HG02970 (cell line): Measurements from ENCODE around the gene CABLES1.

Experiments
- ATAC-seq: cut with Tn5 transposase; IDR thresholded peaks from one replicate; pipeline ENCODE4 v1.9.1; 2021; ENCODE audit warnings: mild to moderate bottlenecking, moderate library complexity, moderate number of reproducible peaks; ENCODE audit not compliant: unreplicated experiment, low FRiP score

Gene CABLES1

GRCh38 chr18:23189768-23190661 is 54.7 kb downstream of the CABLES1 start:
- ATAC-seq = no peak

GRCh38 chr18:23191232-23191631 is 55.9 kb downstream of the CABLES1 start:
- ATAC-seq = no peak

DNA sequence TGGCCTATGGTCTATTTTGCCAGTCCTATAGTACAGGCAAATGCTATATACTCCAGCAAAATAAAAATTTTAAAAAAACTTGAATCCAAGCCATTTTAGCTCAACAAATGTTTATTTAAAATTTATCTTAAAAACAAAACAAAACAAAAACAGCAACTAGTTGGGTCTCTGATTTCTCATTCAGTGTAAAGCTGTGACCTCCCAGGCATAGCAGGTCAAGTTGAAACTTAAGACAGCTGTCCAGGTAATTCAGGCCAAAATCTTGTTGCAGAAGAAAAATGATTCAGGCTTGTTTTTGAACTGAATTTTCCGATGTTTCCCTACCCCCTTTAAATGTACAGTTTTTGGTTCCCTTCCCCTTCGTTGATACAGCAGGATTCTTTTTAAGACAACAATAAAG is 58.5 kb downstream of the CABLES1 start:
- no peak for ATAC-seq

DNA sequence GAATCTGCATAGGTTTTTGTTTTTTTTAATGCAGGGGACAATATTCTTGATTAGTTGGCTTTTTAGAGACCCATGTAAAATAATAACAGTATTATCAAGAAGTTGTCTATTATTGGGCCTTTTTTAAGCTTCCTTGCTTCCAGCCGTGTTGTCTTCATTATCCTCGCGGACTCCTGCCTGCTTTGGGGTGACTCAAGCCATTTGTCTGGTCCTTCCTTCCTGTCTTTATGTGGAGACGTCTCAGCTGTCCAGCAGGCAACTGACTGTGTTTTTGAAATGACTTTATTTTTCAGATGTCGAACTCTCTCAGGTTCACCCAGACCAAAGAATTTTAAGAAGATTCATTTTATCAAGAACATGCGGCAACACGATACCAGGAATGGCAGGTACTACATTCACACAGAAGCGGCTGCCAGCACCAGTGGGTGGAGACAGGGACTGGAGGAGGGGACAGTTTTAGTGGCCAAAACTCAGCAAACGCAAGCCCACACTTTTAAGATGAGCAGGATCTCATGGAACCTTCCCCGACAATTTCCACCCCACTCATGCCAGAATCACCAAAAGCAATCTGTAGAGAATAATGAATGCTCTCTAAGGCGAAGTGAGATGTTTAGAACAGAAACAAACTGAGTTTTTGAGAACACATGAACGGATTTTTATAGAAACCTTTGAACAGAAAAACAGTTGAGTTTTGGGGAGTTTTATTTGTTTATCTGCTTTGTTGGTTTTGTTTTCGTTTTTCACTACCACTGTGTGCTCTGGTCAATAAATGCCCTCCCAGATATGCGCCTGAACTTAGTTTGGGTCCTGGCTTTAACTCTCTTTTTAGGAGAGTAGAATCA is 59.1 kb downstream of the CABLES1 start:
- no peak for ATAC-seq

DNA sequence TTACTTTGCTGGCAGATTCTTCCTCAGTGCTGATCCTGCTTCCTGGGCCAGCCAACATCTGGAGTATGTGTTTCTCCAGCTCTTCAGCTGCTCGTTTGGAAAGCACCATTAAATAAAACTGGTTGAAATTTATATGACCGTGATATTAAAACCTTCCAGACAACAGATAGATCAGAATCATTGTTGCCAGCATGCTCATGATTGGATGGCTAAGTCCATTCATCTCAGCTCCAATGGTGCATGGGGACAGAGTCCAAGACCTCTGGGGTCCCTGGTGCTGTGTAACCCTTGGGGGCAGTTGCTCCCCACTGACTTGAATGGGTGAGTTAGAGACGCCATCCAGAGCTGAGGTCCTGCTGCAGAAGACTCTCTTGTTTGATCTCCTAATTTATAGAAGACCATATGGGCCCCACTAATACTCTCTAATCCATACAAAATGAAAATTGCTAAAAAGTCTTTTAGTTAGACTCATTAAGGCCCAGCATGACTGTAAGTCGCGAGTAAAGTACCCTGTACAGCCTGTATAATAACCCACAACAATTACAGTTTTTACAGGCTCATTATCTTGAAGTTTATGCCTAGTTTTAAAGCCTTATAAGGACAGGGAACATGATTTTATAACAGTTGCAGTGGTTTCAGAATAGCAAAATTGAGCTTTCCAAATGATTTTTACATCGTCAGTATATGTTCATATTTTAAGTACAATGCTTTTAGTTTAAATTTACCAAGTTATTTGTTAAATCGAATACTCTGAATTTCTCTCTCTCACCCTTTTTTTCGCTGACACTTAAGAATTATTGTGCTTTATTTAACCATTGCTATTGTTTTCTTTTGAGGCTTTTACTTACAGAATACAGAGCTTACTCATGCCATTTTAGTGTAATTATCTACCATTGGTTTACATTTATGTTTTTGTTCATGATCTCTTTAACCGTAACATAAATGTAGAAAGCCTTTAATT is 60.0 kb downstream of the CABLES1 start:
- ATAC-seq = no peak

DNA sequence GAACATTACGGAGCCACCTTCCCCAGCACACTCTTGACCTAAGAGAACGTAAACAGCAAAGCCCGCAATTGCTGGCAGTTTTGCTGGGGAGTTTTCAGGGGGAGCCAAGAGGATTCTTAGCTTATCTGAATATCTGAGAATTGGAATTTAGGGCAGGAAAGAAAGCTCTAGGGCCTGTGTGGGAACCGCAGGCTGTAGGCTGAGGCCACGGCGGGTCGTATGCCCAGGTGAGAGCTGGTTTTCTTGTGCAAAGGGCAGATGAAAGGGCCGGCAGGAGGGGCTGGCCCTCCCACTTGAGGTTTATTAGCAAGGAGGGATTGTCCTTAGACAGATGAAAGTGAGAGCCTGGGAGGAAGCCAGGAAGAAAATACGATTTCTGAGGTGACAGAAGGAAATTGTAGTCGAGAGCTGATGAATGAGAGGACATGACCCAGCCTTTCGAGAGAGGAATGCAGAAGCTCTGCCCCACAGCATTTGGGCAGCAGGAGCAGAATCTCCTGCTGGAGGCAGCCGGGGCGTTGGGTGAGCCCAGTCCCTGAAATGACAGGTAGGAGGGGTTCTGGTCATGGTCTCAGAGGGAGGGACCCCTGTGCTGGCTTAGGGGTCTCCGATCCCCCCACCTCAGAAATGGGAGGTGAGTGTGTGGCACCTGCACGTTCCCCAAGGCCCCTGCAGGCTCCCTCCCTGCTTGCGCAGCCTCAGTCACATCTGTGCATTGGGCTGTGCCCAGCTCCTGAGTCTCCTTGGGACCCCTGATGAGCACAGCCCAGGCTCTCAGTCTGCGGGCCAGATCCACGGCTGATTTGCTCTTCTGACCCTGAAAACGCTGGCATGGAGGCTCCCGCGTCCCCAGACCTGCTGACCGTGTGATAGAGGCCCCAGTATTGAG is 61.1 kb downstream of the CABLES1 start:
- ATAC-seq = no peak

DNA sequence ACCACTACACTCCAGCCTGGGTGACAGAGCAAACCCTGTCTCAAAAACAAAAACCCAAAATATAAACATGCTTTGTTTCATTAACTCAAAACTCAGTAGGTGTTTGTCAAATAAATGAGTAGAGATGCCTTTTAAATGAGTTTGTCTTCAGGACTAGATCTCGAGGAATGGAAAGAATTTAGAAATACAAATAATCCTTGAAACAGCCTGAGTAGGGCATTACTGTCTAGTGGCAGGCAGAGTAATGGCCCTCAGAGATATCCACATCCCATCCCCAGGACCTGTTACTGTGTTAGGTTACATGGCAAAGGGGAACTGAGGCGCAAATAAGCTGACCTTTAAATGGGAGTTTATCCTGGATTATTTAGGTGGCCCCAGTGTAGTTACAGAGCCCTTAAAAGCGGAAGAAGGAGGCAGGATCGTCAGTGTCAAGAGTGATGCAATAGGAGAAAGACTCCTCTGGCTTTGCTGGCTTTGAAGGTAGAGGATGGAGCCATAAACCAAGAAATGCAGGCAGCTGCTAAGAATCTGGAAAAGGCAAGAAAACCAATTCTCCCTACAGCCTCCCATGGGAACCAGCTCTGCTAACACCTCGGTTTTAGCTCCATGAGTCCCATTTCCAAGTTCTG is 63.0 kb downstream of the CABLES1 start:
- ATAC-seq = no peak

DNA sequence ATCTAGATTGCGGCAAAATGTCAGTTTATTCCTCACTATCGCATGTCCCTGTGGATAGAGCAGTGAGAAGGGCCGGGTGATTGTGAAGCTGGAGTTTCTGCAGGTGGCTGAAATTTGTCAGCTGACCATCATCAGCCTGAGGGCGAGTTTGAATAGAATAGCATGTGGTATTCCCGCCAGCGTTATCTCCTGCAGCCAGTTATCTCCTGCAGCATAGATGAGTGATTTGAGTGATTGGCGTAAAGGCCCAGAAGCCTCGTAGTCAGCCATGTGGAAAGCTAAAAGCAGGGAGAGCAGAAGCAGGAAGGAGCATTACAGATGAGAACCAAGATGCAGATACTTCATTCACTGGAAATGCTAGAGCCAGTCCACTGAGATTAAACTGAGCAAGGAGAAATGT is 65.5 kb downstream of the CABLES1 start:
- no peak for ATAC-seq

GRCh38 chr18:23201741-23202140 is 66.5 kb downstream of the CABLES1 start:
- ATAC-seq = no peak

GRCh38 chr18:23203891-23204432 is 68.7 kb downstream of the CABLES1 start:
- no peak for ATAC-seq

DNA sequence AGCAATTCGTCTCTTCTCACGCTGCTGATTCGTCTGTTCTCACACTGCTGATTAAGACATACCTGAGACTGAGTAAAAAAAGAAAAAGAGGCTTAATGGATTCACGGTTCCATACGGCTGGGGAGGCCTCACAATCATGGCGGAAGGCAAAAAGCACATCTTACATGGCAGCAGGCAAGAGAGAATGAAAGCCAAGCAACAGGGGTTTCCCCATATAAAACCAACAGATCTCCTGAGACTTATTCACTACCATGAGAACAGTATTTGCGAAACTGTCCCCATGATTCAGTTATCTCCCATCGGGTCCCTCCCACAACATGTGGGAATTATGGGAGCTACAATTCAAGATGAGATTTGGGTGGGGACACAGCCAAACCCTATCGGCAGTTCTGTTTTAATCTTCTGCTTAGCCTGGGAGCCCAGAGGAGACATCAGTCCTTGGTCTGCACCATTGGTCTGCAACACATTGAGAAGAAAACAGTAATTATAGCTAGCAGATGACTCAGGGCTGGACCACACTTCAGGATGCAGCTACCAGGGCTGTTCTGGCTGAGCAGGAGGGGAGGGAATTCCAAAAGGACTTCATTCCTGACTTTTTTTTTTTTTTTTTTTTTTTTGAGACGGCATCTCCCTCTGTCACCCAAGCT is 69.4 kb downstream of the CABLES1 start:
- ATAC-seq = no peak

DNA sequence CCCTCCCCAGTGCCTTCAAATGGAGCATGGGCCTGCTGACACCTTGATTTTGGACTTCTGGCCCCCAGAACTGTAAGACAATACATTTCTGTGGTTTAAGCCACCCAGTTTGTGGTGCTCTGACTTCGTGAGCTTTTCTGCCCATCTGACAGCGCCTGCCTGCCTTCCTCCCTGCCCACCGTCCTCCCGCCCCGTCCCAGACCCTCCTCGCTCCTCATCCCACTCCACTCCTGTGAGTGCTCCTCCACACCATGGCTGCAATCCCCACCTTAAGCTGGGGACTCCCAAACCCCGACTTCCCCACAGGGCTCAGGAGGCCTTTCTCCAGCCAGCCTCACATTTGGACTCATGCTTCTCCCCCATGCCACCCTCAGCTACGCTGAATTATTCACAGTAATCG is 70.7 kb downstream of the CABLES1 start:
- ATAC-seq = no peak

DNA sequence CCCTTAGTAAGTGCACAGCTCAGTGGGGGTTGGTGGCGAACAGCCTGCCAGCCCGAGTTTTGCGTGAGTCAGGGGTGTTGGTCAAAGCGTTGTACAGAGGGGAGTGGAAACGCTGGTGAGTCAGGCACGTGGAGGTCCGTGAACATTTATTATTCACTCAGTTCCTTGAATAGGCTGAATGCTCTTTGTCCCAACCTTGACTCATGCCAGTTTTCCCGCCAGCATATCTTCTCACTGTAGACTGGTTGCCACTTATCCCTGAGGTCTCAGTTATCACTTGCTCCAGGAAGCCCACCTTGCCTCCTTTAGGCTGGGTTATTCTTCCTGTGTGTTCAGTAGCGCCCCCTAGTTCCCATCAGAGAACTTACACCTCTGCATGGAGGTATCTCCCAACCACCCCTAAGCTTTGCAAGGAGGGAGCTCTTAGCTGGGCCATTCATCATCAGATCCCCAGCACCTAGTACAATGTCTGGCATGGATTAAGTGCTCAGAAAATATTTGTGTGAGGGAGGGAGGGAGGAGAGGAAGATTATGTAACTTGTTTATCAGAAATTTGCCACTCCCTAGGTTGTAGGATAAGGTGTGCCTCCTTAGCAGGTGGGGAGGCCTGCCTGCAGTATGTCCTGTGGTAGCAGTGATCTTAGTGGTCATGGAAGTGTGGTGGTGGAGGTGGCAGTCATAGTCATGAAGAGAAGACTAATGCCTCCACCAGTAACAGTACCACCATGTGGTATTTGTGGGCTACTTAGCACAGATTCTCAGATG is 72.1 kb downstream of the CABLES1 start:
- ATAC-seq = no peak

DNA sequence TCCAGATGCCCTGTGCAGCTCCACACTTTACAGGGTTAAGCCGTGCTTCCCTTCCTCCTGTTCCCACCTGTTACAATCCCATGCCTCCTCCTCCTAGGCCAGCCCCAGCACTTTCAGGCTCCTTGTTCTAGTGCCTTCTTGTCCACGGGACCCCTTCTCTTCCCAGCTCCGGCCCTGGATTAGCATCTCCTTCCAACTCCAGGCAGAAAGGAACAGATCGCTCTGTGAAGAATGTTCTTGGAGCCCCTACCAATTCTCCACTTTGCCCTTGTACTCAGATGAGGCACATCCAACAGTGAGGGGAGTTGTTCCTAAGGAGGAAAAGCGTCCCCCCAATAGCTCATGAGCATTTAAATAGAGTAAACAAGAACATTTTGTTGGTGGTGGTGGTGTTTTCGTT is 72.7 kb downstream of the CABLES1 start:
- ATAC-seq = no peak

DNA sequence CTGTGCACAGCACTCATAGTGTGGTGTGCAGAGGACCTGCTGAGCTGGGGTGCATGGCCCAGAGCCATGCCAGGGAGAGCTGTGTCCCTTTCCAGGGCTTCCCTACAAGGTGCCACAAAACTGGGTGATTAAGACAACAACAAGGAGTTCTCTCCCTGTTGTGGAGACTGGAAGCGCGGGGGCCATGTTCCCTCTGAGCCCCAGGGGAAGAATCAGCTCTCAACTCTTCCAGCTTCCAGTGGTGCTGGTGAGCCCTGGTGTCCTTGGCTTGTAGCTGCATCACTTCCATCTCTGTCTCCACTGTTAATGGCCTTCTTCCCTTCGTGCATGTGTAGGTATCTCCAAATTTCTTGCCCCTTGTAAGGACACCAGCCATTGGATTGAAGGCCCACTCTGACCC is 73.3 kb downstream of the CABLES1 start:
- ATAC-seq = no peak

GRCh38 chr18:23209031-23209430 is 73.7 kb downstream of the CABLES1 start:
- ATAC-seq = no peak

DNA sequence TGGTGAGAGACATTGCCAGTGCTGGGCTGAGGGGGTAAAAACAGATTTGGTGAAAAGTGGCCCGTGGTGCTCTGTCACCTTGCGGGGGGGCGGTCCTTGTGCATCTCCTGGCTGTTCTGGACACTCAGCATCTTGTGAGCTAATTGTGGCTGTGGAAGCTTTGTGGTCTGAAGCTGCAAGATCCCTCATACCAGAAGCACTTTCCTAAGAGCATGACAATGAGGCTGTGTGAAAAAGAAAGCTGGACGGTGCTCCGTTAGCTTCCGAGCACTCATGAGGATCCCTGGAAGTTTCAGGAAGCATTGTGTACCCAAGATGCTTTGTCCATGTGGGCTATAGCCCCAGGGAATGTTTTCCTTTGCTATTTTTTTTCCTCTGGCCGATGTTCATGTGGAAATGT is 74.5 kb downstream of the CABLES1 start:
- ATAC-seq = no peak

GRCh38 chr18:23210526-23210925 is 75.2 kb downstream of the CABLES1 start:
- no peak for ATAC-seq
